MCF 10A (cell line): Measurements from ENCODE around the gene AREG. TPM values are rescaled to one million over a fixed set of nuclear protein-coding genes. Genes with fewer than 3 reads are reported as not detected.

Source experiments
- BruUV-seq: library from RNA; stranded (reverse); fragments of 400-500 nt; replicated peaks from 2 replicates; lab custom pipeline; 2021; lab: Mats Ljungman, UMichigan
- CTCF ChIA-PET: fragments of 300-600 bp; sonication (Branson Sonifier 250); formaldehyde crosslinking; extraction: SDS; loops from one replicate; lab custom pipeline; 2021; ENCODE audit warnings: antibody characterized with exemption, inconsistent platforms; lab: Yijun Ruan, JAX
- POLR2A ChIA-PET: fragments of 300-600, 350-650 bp; sonication (Branson Sonifier 250); formaldehyde crosslinking; extraction: SDS; loops from one replicate; lab custom pipeline; 2020; ENCODE audit warnings: antibody characterized with exemption, inconsistent platforms; lab: Yijun Ruan, JAX
- DNase-seq: peaks from one replicate; pipeline ENCODE4 v3.0.0-alpha.2; 2018; ENCODE audit not compliant: unreplicated experiment
- H3K27ac Mint-ChIP-seq: one replicate; pipeline ENCODE4 v1.8.0; 2022; ENCODE audit warnings: mild to moderate bottlenecking, low read depth, mixed read lengths; ENCODE audit not compliant: unreplicated experiment
- H3K27me3 Mint-ChIP-seq: one replicate; pipeline ENCODE4 v1.8.0; 2022; ENCODE audit warnings: mixed read lengths; ENCODE audit not compliant: insufficient read depth, unreplicated experiment
- H3K36me3 Mint-ChIP-seq: one replicate; pipeline ENCODE4 v1.8.0; 2022; ENCODE audit warnings: mild to moderate bottlenecking, moderate library complexity, mixed read lengths; ENCODE audit not compliant: insufficient read depth, unreplicated experiment
- H3K4me1 Mint-ChIP-seq: one replicate; pipeline ENCODE4 v1.8.0; 2022; ENCODE audit warnings: mixed read lengths; ENCODE audit not compliant: insufficient read depth, unreplicated experiment
- H3K4me3 Mint-ChIP-seq: one replicate; pipeline ENCODE4 v1.8.0; 2022; ENCODE audit warnings: mild to moderate bottlenecking, moderate library complexity, mixed read lengths; ENCODE audit not compliant: unreplicated experiment
- H3K9me3 Mint-ChIP-seq: one replicate; pipeline ENCODE4 v1.8.0; 2022; ENCODE audit warnings: mixed read lengths; ENCODE audit not compliant: unreplicated experiment
- CTCF ChIP-seq: fragments of 200-600 bp; IDR thresholded peaks from one replicate; pipeline ENCODE4 v1.8.0; 2022; ENCODE audit warnings: antibody characterized with exemption, mild to moderate bottlenecking; ENCODE audit not compliant: unreplicated experiment
- intact Hi-C: fragments of 100-400 bp; cut with micrococcal nuclease; formaldehyde crosslinking; loops from 2 replicates; pipeline ENCODE4 v1.14.1; 2022
- total RNA-seq: library from RNA; stranded (reverse); gene quantifications from 2 replicates; pipeline ENCODE4 v1.2.3, GENCODE V29; 2022

AREG gene
- total RNA-seq, 1 experiment from 2014 or later = 1,878 TPM

- ChIA-PET POLR2A (interaction anchor here (0.8 to 3.5 kb wide), 3 partner anchors 10 to 45 kb away, joined by 4 to 18 read pairs (median 5); partner anchors contain the start of gene AREG), CTCF (interaction anchor here (1.1 to 2.9 kb wide), 3 partner anchors 15 to 37 kb away, joined by 3 to 12 read pairs (median 3); no protein-coding TSS in a partner anchor)
- no peaks in the 10 kb centered on the region for H3K9me3 Mint-ChIP-seq
- DNase-seq = no peak
- intact Hi-C loops = no loop called here
- no peaks in the 10 kb centered on the region for H3K27me3 Mint-ChIP-seq
- peaks cover 5% of the 10 kb centered on the region for H3K36me3 Mint-ChIP-seq
- no peak overlapping the region for H3K27ac Mint-ChIP-seq
- H3K4me1 Mint-ChIP-seq = peaks cover 5% of the 10 kb centered on the region
- BruUV-seq = no TSS peak
- no peak for TF ChIP-seq CTCF
- no peak overlapping the region for H3K4me3 Mint-ChIP-seq
Observed at GRCh38 chr4:74400395-74400794, 44.5 kb upstream of the AREG start.

DNA sequence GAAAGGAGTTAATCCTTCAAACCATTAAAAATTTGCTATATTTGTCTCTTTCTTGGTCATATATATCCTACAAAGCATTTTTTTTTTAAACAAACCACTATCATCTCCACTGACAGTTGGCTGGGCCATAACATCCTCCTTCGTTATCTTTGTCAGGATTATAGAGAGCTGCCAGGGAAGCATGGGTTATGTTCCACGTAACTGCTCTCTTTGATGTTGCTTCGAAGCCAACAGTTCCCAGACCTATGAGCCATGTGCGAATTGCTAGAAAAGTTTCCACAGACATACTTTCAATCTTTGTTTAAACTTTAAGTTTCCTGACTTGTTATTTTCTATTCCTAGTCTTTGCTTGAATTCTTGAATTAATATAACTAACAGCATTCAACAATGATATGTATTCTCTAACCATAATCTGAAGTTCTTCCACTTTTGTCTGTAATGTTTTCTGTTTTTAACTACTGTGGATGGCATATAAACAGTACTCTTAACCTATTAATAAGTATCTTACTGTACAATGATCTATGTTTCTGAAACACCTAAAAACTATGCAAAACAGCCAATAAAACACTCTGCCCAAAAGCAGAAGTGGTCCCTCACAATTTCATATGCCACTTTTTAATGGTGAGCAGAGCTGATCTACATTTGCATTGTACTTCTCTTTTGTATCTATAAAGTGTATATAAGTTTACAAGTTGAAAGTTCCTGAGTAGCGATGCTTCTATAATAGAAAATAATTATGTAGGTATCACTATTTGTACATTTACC is 42.1 kb upstream of the AREG start:
- CTCF ChIA-PET = interaction anchor here (0.7 to 2.9 kb wide), 3 partner anchors 25 to 675 kb away, joined by 3 to 12 read pairs (median 3); partner anchors contain the start of gene AREG

GRCh38 chr4:74407891-74408290 is 37.0 kb upstream of the AREG start:
- Mint-ChIP-seq H3K27me3 (no peaks in the 10 kb centered on the region), H3K4me1 (peaks cover 27% of the 10 kb centered on the region), H3K4me3 (no peak overlapping the region), H3K9me3 (no peaks in the 10 kb centered on the region), H3K27ac (peak overlapping the region; percentile 97), H3K36me3 (no peaks in the 10 kb centered on the region)
- POLR2A ChIA-PET = interaction anchor here (0.6 to 9.0 kb wide), 11 partner anchors 8 to 46 kb away, joined by 3 to 170 read pairs (median 4); partner anchors contain the start of gene AREG
- no peak for DNase-seq
- CTCF ChIA-PET = interaction anchor here (0.5 to 0.6 kb wide), 3 partner anchors 28 to 50 kb away, joined by 3 read pairs; no protein-coding TSS in a partner anchor
- intact Hi-C loops = loop anchor here (1.0 kb wide), 1 partner anchor 37 kb away; the partner anchor contains the start of gene AREG
- no peak for TF ChIP-seq CTCF
- BruUV-seq = no TSS peak

More for the DNA sequence above, 42.1 kb upstream of the AREG start:
- no TSS peak for BruUV-seq
- no peak overlapping the region for H3K4me3 Mint-ChIP-seq
- H3K27me3 Mint-ChIP-seq = no peaks in the 10 kb centered on the region
- peaks cover 6% of the 10 kb centered on the region for H3K4me1 Mint-ChIP-seq
- H3K27ac Mint-ChIP-seq = no peak overlapping the region
- POLR2A ChIA-PET = interaction anchor here (1.2 to 3.5 kb wide), 2 partner anchors 21 to 42 kb away, joined by 6 to 18 read pairs; partner anchors contain the start of gene AREG
- no peak for TF ChIP-seq CTCF
- H3K36me3 Mint-ChIP-seq = peaks cover 5% of the 10 kb centered on the region
- DNase-seq = no peak
- H3K9me3 Mint-ChIP-seq = no peaks in the 10 kb centered on the region
- intact Hi-C loops = no loop called here

DNA sequence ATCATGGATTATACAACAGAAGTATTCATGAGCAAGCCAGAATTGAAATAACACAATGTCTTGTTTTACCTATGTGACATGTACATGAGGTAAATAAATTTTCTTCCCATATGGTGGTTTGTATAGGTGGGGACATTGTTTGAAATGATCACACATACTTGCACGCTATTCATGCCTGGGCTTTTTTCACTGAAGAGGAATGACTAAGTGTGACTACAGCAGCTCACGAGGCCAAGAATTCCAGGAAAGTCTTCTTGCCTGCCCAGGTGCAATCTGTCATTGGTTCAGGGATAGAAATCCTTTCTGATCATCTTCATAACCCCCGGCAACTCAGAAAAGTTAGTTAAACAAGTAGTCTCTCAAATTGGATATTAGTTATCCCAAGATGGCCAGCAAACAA is 36.3 kb upstream of the AREG start:
- H3K9me3 Mint-ChIP-seq = no peaks in the 10 kb centered on the region
- CTCF ChIA-PET = interaction anchor here (0.5 kb wide), 1 partner anchor 69 kb away, joined by 3 read pairs; no protein-coding TSS in a partner anchor
- peaks cover 33% of the 10 kb centered on the region for H3K4me1 Mint-ChIP-seq
- no TSS peak for BruUV-seq
- no peak overlapping the region for H3K4me3 Mint-ChIP-seq
- intact Hi-C loops = loop anchor here (1.0 kb wide), 1 partner anchor 37 kb away; the partner anchor contains the start of gene AREG
- no peaks in the 10 kb centered on the region for H3K36me3 Mint-ChIP-seq
- no peaks in the 10 kb centered on the region for H3K27me3 Mint-ChIP-seq
- POLR2A ChIA-PET = interaction anchor here (0.6 to 9.0 kb wide), 9 partner anchors 12 to 309 kb away, joined by 3 to 170 read pairs (median 3); partner anchors contain the start of gene AREG
- H3K27ac Mint-ChIP-seq = peak overlapping the region; percentile 97
- TF ChIP-seq CTCF = no peak
- DNase-seq = peak; percentile 82
